NCI-H526 (cell line): Measurements from ENCODE around the gene AGRN.
"Not testable (repeated sequence)": the region's sequence is repeated elsewhere in the genome, so short reads cannot be mapped to it uniquely, and the experiment has no call there.

Source experiments
- DNase-seq, 2 experiments: peaks; one replicate each; lab custom pipeline; 2025; lab: John Stamatoyannopoulos, UW

Gene AGRN

GRCh38 chr1:1021010-1021919, 1.3 kb downstream of the AGRN start:
- DNase-seq = peak in 1 of 2 experiments; percentile 52

DNA sequence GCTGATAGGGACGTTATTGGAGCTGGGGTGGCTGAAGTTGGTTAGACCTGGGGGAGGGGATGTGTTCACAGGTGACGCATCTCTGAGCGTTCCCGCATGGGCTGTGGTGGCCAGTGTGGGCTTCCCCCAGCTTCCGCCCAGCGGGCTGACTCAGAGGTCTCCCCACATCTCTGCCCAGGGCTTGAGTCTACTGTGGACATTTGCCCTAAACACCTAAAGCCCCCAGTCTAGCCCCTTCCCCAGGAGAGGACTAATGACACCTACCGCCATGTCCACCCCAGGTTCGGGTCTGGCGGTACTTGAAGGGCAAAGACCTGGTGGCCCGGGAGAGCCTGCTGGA, 2.0 kb downstream of the AGRN start:
- DNase-seq = no peak

DNA sequence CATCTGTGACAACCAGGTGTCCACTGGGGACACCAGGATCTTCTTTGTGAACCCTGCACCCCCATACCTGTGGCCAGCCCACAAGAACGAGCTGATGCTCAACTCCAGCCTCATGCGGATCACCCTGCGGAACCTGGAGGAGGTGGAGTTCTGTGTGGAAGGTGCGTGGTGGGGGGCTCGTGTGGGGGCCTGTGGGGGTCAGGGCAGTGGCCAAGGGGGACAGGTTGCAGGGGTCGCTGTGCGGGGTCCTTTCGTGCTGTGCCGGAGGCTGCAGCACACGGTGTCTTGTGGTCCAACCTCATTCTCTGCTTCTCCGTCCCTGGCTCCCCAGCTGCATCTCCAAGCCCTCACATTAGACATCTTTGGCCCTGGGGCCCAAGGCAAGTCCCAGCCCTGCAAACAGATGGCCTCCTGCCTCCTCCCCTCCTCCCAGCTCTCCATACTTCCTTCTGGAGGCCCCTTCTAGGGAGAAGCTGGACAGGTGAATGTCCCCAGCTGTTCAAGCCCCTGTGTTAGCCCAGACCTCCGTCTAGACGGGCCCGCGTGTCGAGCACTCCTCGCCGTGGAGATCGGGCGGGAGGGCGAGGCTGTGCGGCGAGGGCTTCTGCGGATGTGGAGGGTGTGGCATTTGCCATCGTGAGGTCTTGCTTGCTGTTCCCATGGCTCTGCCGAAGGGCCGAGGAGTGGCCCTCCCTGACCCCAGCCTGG, 2.5 kb downstream of the AGRN start:
- no peak for DNase-seq

- no peak for DNase-seq
Measured at GRCh38 chr1:1023700-1024099, 3.8 kb downstream of the AGRN start.

DNA sequence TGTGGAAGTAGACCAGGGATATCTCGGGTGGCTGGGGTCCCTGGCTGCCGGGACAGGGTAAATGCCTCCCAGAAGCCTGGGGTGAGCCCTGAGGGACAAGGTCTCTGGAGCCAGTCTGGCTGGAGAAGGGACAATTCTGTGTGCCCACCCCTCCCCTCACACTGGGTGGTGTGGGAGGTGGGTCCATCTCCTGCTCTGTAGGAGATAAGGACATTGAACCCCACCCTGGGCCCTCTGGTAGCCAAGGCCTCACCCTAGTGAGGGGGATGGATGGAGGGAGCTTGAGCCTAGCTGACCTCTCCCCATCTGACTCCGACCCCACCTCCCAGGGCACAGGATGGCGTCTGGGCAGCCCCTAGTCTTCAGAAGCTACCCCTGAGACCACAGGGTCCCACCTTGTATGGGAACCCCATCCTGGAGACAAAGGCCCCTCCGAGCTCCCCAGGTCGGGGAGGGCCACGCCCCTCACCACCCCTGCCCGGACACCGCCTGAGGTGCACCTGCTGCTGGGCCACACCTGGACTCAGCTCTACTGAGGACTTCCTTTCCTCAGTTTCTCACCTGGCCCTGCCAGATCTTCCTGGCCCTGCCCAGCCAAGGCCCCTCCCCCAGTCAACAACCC, 4.3 kb downstream of the AGRN start:
- DNase-seq = no peak

- DNase-seq = no peak
Measured at GRCh38 chr1:1024771-1025699, 5.1 kb downstream of the AGRN start.

DNA sequence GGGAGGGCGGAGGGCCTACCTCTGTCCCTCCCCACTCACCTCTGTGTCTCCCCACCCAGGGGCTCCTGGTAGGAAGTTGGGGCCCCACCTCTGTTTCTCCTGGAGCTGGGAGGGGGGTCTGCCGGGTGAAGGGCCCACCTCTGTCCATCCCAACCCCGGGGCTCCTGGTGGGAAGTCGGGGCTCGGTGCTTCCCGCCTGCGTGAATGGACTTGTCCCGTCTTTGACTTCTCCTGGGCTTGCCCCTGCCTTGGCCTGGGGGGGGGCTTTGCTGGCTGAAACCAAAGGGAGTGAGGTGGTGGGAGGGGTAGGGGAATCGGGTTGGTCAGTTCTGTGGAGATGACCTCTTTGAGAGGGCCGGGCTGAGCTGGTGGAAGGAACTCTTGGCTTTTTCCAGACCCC, 5.8 kb downstream of the AGRN start:
- DNase-seq = no peak

GRCh38 chr1:1026599-1027413, 6.9 kb downstream of the AGRN start:
- no peak for DNase-seq

DNA sequence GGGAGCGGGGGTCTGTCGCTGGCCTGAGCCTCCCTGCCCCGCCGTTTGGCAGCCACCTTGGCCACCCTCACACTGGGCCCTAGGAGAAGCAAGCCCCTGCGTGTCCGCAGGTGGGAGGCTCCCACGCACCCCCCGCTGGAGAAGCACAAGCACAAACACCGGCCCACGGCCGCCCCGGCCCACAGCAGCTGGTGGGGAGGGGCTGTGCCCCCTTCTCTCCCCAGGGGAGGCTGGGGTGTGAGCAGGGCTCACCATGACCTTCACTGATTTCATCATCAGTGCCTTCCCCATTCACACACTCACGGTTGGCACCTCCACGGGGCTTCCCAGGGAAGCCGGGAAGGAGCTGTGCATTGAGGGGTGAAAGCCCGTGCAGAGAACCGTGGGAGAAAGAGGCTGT, 7.9 kb downstream of the AGRN start:
- DNase-seq = no peak

DNA sequence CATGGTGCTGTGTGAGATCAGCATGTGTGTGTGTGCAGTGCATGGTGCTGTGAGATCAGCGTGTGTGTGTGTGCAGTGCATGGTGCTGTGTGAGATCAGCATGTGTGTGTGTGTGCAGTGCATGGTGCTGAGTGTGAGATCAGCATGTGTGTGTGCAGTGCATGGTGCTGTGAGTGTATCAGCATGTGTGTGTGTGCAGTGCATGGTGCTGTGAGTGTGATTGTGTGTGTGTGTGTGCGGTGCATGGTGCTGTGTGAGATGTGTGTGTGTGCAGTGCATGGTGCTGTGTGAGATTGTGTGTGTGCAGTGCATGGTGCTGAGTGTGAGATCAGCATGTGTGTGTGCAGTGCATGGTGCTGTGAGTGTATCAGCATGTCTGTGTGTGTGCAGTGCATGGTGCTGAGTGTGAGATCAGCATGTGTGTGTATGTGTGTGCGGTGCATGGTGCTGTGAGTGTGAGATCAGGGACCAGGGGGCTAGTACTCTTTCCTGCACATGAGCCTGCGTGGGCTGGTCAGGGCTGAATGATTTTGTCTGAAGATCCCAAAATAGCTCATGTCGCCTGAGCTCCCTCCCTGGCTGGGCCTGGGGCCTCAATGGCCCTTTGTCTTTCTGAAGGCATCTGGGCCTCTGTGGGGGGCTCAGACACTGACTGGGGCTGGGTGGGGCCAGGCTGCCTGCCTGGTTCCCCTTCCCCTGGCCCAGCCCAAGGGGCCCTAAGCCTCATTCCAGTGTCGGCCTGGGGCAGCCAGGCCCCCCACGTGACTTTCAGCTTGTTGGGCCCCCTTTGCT, 11.1 kb downstream of the AGRN start:
- not testable (repeated sequence) for DNase-seq

DNA sequence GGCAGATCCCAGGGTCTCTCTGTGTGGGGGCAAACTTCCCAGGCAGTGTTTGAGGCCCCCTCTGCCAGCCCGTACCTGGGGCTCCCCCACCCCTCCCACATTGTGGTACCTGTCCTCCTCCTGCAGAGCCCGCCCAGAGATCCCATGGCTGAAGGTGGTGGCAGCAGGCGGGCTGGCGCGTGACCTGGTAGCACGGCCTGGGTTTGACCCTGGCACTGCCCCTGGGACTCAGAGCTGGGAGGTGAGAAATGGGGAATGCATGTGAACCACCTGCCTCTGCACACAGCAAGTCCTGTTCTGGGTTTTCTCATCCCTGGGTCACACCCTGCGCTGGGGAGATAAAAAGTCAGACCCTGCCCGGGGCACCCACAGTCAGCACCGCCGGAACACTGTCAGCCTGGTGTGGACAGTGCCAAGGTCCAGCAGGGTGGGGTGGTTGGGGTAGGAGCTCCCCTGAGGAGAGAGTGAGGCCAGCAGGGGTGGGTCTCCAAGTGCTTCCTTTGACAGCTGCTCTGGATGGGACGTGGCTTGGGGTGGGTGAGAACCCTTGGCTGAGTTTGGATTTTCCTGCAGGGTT, 11.8 kb downstream of the AGRN start:
- DNase-seq = no peak

GRCh38 chr1:1032424-1032823, 12.5 kb downstream of the AGRN start:
- DNase-seq = peak in 1 of 2 experiments; percentile 41

- peak; percentile 88 to 98 for DNase-seq
Measured at GRCh38 chr1:1033009-1033587, 13.2 kb downstream of the AGRN start.

DNA sequence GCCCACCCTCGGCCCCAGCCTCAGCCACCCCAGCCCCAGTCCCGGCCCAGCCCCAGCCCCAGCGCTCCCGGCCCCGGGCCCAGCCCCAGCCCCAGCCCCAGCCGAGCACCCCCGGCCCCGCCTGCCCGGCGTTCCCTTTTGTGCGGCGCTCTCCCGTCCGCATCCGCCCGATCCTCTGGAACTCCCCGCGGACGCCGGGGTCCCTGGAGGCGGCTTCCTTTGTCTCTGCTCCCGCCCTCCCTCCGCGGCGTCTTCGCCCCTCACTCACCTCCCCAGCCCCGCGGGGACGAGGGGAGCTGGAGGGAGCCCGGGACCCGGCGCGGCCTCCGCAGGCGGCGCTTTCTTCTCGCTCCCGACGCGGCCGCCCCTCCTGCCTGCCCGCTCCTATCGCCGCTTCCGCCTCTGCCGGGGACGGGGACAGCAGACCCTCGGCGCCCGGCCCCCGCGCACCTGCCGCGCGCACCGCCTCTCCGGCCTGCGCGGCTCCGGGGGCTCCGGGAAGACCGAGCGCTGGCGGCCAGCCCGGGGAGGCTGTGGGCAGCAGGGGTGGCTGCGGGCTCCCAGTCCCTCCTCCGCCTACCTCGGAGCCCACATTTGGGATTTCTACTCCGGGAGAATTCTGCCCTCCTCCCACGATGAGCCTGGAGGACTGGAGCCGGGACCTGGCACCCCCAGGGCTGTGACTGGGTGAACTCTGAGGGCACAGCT, 14.0 kb downstream of the AGRN start:
- peak in 1 of 2 experiments; percentile 78 for DNase-seq

GRCh38 chr1:1034439-1034781, 14.5 kb downstream of the AGRN start:
- DNase-seq = peak in 1 of 2 experiments; percentile 73

DNA sequence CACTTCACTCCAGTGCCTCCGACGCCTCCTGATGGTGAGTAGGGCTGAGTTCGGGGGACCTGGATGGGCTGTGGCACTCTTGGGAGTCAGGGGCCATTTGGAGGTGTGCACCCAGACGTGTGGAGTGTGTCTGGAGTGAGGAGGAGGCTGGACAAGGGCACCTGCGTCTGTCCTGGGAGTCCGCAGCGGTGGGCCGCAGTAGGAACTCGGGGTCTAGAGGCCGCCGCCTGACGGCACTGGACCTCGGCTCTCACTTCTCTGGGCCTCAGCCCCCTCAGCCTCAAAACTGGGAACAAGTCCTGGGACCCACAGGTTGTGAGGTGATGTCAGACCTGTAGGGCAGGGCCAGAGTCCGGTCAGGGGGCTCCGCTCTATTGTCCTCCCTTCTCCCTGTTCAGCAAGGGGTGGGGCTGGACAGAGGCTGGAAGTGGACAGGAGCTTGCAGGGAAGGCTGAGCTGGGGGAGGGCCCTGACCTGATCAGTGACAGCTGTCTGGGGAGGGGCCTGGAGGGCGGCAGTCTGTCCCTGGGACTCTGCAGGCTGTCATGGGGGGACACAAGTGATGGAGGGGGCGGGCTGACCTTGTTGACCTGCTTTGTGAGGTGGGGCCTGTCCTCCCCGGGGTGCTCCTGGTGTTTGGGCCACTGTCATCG, 15.5 kb downstream of the AGRN start:
- no peak for DNase-seq

GRCh38 chr1:1037366-1038327, 17.7 kb downstream of the AGRN start:
- DNase-seq = no peak
